Trophoblast cell (in vitro differentiated cells and primary cell): ENCODE results near the gene RAB6B.

ENCODE experiments used
- DNase-seq, 2 donors: peaks; one replicate each; pipeline ENCODE4 v3.0.0-alpha.2; 2016
- H2AFZ ChIP-seq: 2 replicates; pipeline ENCODE4 v1.6.1; 2013; ENCODE audit warnings: low read length, moderate library complexity, mild to moderate bottlenecking; ENCODE audit not compliant: insufficient read depth, poor library complexity
- H2AK5ac ChIP-seq: 2 replicates; pipeline ENCODE4 v1.6.1; 2013; ENCODE audit warnings: mild to moderate bottlenecking, low read length
- H2BK120ac ChIP-seq: 2 replicates; pipeline ENCODE4 v1.6.1; 2013; ENCODE audit warnings: low read length, mild to moderate bottlenecking, moderate library complexity; ENCODE audit not compliant: insufficient read depth, poor library complexity
- H2BK12ac ChIP-seq: 2 replicates; pipeline ENCODE4 v1.6.1; 2013; ENCODE audit warnings: mild to moderate bottlenecking, low read length, moderate library complexity
- H2BK5ac ChIP-seq: 2 replicates; pipeline ENCODE4 v1.6.1; 2013; ENCODE audit warnings: low read length, low read depth, moderate library complexity, mild to moderate bottlenecking; ENCODE audit not compliant: poor library complexity
- H3K14ac ChIP-seq: 2 replicates; pipeline ENCODE4 v1.6.1; 2013; ENCODE audit warnings: mild to moderate bottlenecking, low read length
- H3K18ac ChIP-seq: 2 replicates; pipeline ENCODE4 v1.6.1; 2013; ENCODE audit warnings: mild to moderate bottlenecking, low read length
- H3K23ac ChIP-seq: 2 replicates; pipeline ENCODE4 v1.6.1; 2013; ENCODE audit warnings: low read length
- H3K27ac ChIP-seq: 2 replicates; pipeline ENCODE4 v1.5.1; 2013; ENCODE audit warnings: low read depth, mild to moderate bottlenecking, inconsistent platforms, low read length, moderate library complexity
- H3K27me3 ChIP-seq: 2 replicates; pipeline ENCODE4 v1.6.1; 2013; ENCODE audit warnings: inconsistent platforms, mild to moderate bottlenecking, low read length, moderate library complexity; ENCODE audit not compliant: insufficient read depth
- H3K36me3 ChIP-seq, 2 experiments: 1 replicate in 1 of 2; 2 replicates in 1 of 2; pipeline ENCODE4 v1.6.1; 2013; ENCODE audit warnings: low read length in 2 of 2, mild to moderate bottlenecking in 2 of 2, moderate library complexity in 1 of 2; ENCODE audit not compliant: insufficient read depth in 2 of 2, control insufficient read depth in 1 of 2
- H3K4ac ChIP-seq: 2 replicates; pipeline ENCODE4 v1.6.1; 2013; ENCODE audit warnings: low read depth, mild to moderate bottlenecking, low read length, moderate library complexity
- H3K4me1 ChIP-seq, 2 experiments: 1 replicate in 1 of 2; 2 replicates in 1 of 2; pipeline ENCODE4 v1.6.1; 2013; ENCODE audit warnings: low read length in 2 of 2, mild to moderate bottlenecking in 2 of 2, moderate library complexity in 1 of 2; ENCODE audit not compliant: insufficient read depth in 2 of 2, control insufficient read depth in 1 of 2
- H3K4me2 ChIP-seq: 2 replicates; pipeline ENCODE4 v1.6.1; 2013; ENCODE audit warnings: inconsistent platforms, mild to moderate bottlenecking, low read length, moderate library complexity
- H3K4me3 ChIP-seq: 2 replicates; pipeline ENCODE4 v1.5.1; 2013; ENCODE audit warnings: mild to moderate bottlenecking, low read depth, low read length, inconsistent platforms
- H3K79me1 ChIP-seq: one replicate; pipeline ENCODE4 v1.6.1; 2013; ENCODE audit warnings: low read length
- H3K79me2 ChIP-seq: 2 replicates; pipeline ENCODE4 v1.6.1; 2013; ENCODE audit warnings: low read length, mild to moderate bottlenecking; ENCODE audit not compliant: control insufficient read depth, insufficient read depth, poor library complexity
- H3K9ac ChIP-seq: 2 replicates; pipeline ENCODE4 v1.6.1; 2013; ENCODE audit warnings: mild to moderate bottlenecking, low read length
- H3K9me3 ChIP-seq: 2 replicates; pipeline ENCODE4 v1.6.1; 2013; ENCODE audit warnings: low read depth, mild to moderate bottlenecking, control low read depth, inconsistent platforms, low read length; ENCODE audit not compliant: insufficient read depth
- H4K12ac ChIP-seq: 2 replicates; pipeline ENCODE4 v1.6.1; 2013; ENCODE audit warnings: low read depth, mild to moderate bottlenecking, low read length, moderate library complexity
- H4K8ac ChIP-seq: 2 replicates; pipeline ENCODE4 v1.6.1; 2013; ENCODE audit warnings: low read depth, mild to moderate bottlenecking, low read length, moderate library complexity
- H4K91ac ChIP-seq: one replicate; pipeline ENCODE4 v1.6.1; 2013; ENCODE audit warnings: low read depth, mild to moderate bottlenecking, low read length, moderate library complexity
- WGBS: extraction: QIAGEN DNeasy Blood & Tissue Kit; methylation state at CpG from one replicate; pipeline ENCODE4 v1.1.7; 2013; ENCODE audit warnings: missing lambda C conversion rate; ENCODE audit not compliant: insufficient read length, insufficient coverage; ENCODE audit errors: extremely low coverage; 5-methylcytosine and 5-hydroxymethylcytosine counted together

RAB6B gene

DNA sequence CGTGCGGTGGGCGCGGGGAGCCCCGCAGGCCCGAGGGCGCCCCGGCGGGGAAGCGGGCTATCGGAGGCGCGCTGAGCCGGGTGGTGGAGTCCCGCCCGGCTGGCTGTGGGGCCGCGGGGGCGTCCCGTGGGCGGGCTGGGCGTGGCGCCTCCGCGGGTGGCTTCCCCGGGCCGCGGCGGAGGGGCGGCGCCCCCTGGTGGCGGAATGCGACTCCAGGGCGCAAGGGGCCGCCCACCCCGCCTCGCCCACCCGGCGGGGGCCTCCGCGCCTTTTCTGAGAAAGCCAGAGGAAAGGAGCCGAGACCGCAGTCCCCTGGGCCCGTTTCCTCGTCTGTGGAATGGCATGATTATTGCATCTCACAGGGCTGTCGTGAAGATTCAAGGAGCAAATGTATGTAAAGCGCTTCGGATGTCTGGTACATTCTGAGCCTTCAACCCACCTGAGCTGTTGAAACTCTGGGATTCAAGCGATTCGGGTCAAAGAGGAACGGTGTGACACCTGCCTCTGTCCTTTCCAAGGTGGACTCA is 31.9 kb upstream of the RAB6B start:
- WGBS: no CpG with 5 or more reads among the region's 51 CpGs
- Histone ChIP-seq H3K36me3 (peaks cover 5 to 6% of the 10 kb centered on the region in 2 experiments), H3K14ac (no peak overlapping the region), H3K4me1 (peaks cover 6% of the 10 kb centered on the region in 2 experiments), H2BK5ac (no peak overlapping the region), H3K23ac (no peak overlapping the region), H3K27ac (no peak overlapping the region), H3K79me2 (no peaks in the 10 kb centered on the region), H3K9ac (no peak overlapping the region), H2BK120ac (no peak overlapping the region), H3K4ac (no peak overlapping the region), H3K9me3 (no peaks in the 10 kb centered on the region), H2AFZ (peak overlapping the region; percentile 14), H3K4me3 (peak overlapping the region; percentile 69), H3K4me2 (peak overlapping the region; percentile 82), H3K27me3 (no peaks in the 10 kb centered on the region), H3K79me1 (peaks cover 2% of the 10 kb centered on the region), H2BK12ac (peak overlapping the region; percentile 11), H4K8ac (peak overlapping the region; percentile 32), H4K12ac (no peak overlapping the region), H3K18ac (no peak overlapping the region), H4K91ac (peak overlapping the region; percentile 32), H2AK5ac (no peak overlapping the region)
- DNase-seq: peak; percentile 64 to 68

DNA sequence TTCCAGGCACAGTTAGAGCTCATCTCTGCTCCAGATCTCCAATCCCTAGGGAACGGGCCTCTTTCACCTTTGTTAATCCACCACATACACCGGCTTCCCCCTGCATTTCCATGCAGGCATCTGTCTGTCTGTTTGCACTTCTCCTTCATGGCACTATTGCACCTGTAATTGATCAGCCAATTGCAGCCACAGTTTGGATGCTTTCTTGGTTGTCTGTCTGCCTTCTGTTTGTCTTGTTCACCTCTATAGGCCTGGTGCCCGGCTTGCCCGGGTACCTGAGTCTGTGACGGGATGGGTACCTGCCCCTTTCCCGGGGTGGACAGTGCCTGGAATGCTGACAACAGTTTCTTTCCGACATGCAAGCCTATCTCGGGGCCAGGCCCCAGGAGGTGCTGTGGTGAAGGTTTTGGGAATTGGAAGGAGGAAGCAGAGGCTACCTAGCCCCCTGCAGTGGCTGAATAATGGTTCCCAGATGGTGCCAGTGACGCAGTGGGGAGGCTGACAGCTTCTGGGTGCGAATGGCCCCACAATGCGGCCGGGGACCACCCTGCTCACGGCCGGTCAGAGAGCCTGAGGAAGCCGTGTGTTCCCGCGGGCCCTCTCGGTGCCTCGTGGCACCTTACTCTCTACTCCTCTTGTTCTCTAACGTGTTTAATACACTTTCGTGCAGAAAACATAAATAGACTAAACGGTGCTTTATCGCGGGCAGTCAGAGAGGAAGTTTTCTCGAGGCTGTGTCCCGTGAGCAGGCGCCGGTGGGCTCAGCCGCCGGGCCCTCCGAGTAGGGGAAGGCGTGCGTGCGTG is 31.3 kb upstream of the RAB6B start:
- Histone ChIP-seq H2BK12ac (no peak overlapping the region), H3K9me3 (no peaks in the 10 kb centered on the region), H3K36me3 (peaks cover 3% of the 10 kb centered on the region in 2 experiments), H3K14ac (peak overlapping the region; percentile 26), H2BK5ac (no peak overlapping the region), H3K27me3 (no peaks in the 10 kb centered on the region), H3K4ac (no peak overlapping the region), H2AK5ac (no peak overlapping the region), H3K18ac (no peak overlapping the region), H3K27ac (no peak overlapping the region), H3K4me3 (peak overlapping the region; percentile 69), H2BK120ac (no peak overlapping the region), H3K9ac (no peak overlapping the region), H4K8ac (peak overlapping the region; percentile 32), H2AFZ (peak overlapping the region; percentile 37), H3K79me1 (peaks cover 2% of the 10 kb centered on the region), H4K12ac (no peak overlapping the region), H3K4me2 (peak overlapping the region; percentile 82), H4K91ac (peak overlapping the region; percentile 32), H3K23ac (no peak overlapping the region), H3K79me2 (no peaks in the 10 kb centered on the region), H3K4me1 (peaks cover 6% of the 10 kb centered on the region in 2 experiments)
- no CpG with 5 or more reads among the region's 34 CpGs for WGBS
- no peak for DNase-seq

DNA sequence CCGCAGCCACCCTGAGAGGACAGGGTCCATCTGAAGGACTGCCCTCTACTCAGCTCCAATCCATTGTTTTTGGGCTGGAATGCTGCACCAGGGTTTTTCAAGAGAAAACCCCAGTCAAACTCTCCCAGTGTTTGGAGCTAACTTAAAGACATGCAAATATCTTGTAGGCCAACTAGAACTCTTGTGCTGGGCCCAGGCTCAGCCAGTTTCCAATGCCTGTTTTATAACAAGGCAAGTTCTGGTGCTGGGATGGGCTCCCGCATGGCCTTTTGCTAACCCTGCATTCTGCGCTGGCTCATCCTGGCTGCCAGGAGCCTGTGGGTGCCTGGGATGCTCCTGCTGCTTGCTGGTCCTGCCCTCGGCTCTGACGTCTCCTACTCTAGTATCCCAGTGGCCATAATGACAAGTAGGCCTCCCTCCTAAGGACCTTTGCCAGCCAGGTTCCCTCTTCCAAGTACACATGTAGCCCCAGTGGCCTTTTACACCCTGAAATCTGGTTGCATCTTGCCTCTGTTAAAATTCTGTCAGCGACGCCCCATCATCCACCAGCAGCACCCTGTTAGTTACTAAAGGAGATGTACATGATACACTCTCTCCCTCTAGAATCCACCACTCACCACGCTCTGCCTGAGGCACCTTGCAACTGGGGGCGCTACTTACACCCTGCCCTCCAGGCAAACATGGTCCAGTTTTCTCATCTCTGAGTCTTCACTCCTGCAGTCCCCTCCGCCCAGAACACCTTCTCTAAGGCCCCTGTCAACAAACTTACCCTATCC is 30.5 kb upstream of the RAB6B start:
- H3K18ac ChIP-seq: no peak overlapping the region
- no peak overlapping the region for H4K8ac ChIP-seq
- H3K36me3 ChIP-seq: peaks cover 1 to 2% of the 10 kb centered on the region in 2 experiments
- no peak overlapping the region for H4K12ac ChIP-seq
- no peak overlapping the region for H2AK5ac ChIP-seq
- H3K9me3 ChIP-seq: no peaks in the 10 kb centered on the region
- no peak overlapping the region for H2BK12ac ChIP-seq
- no peaks in the 10 kb centered on the region for H3K79me2 ChIP-seq
- no peak overlapping the region for H3K9ac ChIP-seq
- peaks cover 5 to 6% of the 10 kb centered on the region in 2 experiments for H3K4me1 ChIP-seq
- H3K4ac ChIP-seq: no peak overlapping the region
- no CpG with 5 or more reads among the region's 10 CpGs for WGBS
- no peak overlapping the region for H4K91ac ChIP-seq
- no peak overlapping the region for H3K27ac ChIP-seq
- H3K4me3 ChIP-seq: no peak overlapping the region
- H3K4me2 ChIP-seq: no peak overlapping the region
- no peaks in the 10 kb centered on the region for H3K27me3 ChIP-seq
- H2BK120ac ChIP-seq: no peak overlapping the region
- H3K79me1 ChIP-seq: peaks cover 2% of the 10 kb centered on the region
- peak in 1 of 2 donors; percentile 41 for DNase-seq
- no peak overlapping the region for H3K14ac ChIP-seq
- H2AFZ ChIP-seq: no peak overlapping the region
- no peak overlapping the region for H2BK5ac ChIP-seq
- no peak overlapping the region for H3K23ac ChIP-seq

DNA sequence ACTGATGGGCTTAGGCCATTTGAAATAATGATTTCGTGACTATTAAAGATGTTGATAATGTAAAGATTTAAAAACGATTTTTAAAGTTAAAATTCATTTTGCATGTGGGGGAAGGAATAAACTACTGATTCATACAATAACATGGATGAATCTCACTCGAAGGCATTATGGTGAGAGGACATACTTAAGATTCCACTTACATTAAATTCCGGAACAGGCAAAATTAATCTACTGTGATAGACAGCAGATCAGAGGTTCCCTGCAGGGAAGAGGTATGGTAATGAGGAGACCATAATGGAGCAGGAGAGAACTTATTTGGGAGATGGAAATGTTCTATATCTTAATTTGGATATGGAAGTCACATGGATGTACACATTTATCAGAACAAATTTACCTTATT is 28.4 kb upstream of the RAB6B start:
- H2BK12ac ChIP-seq: no peak overlapping the region
- no peak overlapping the region for H2AFZ ChIP-seq
- no peak overlapping the region for H2BK120ac ChIP-seq
- peaks cover 2% of the 10 kb centered on the region for H3K79me1 ChIP-seq
- H4K8ac ChIP-seq: no peak overlapping the region
- no peak overlapping the region for H3K4me2 ChIP-seq
- WGBS: 100% methylated on average over 1 of the region's 4 CpGs
- H3K9ac ChIP-seq: no peak overlapping the region
- DNase-seq: no peak
- no peak overlapping the region for H4K91ac ChIP-seq
- H3K27ac ChIP-seq: no peak overlapping the region
- H2AK5ac ChIP-seq: no peak overlapping the region
- no peak overlapping the region for H3K18ac ChIP-seq
- H2BK5ac ChIP-seq: no peak overlapping the region
- no peaks in the 10 kb centered on the region for H3K36me3 ChIP-seq
- H3K4me1 ChIP-seq: peaks cover 4 to 6% of the 10 kb centered on the region in 2 experiments
- no peaks in the 10 kb centered on the region for H3K9me3 ChIP-seq
- no peak overlapping the region for H3K4ac ChIP-seq
- no peaks in the 10 kb centered on the region for H3K79me2 ChIP-seq
- H4K12ac ChIP-seq: no peak overlapping the region
- H3K23ac ChIP-seq: no peak overlapping the region
- H3K4me3 ChIP-seq: no peak overlapping the region
- no peaks in the 10 kb centered on the region for H3K27me3 ChIP-seq
- no peak overlapping the region for H3K14ac ChIP-seq
